ENCODE data around the gene SMIM45.

DNA sequence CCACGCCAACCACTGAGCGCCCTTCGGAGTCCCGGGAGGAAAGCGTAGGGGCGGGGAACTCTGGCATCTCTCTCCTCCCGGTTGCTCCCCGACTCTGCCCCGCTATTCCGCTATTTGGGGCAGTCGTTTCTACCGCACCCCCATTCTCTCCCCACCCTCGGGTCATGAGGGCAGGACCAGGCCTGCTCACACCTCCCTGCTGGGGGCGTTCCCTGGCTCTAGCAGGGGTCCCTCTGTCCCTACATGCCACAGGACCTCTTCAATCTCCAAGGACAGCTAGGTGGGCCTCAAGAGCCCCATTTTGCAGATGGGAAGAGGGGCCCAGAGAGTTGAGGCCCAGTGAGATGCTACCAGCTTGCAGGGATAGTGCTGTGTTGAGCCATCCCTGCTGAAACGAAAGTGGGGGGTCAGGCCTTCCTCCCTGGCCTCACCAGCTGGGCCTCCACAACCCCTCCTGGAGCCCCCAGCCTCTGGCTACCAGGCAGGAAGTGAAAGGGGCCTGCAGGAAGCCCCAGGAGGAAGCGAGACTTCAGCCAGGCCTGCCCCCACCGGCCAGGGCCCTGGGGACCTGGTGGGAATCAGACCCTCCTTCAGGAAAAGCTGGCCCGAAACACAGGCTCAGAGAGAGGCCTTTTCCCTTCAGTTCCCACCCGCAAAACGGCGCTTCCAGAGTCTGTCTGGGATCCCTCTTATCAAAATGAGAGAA is 31.5 kb upstream of the SMIM45 start:
- no peak for TF ChIP-seq EZH2 (IDR thresholded peaks at IDR 0.05; ENCODE audit: borderline replicate concordance, insufficient read depth, low read length, poor library complexity, severe bottlenecking)
- no peak for TF ChIP-seq CTCF (IDR thresholded peaks at IDR 0.05; ENCODE audit: poor library complexity, severe bottlenecking)
- TF ChIP-seq EP300 (conservative IDR thresholded peaks at IDR 0.05; ENCODE audit: poor library complexity, severe bottlenecking) = no peak
- no peak for TF ChIP-seq RAD21 (conservative IDR thresholded peaks at IDR 0.05)
- TF ChIP-seq POLR2AphosphoS5 (IDR thresholded peaks at IDR 0.05) = no peak
- no peak for TF ChIP-seq TAF1 (IDR thresholded peaks at IDR 0.05; ENCODE audit: low read depth)

Measured in neural cell (in vitro differentiated cells).